ENCODE data around the gene TLE6.

The TLE6 gene

GRCh38 chr19:2945575-2946184 lies 31.7 kb upstream of the TLE6 start:
- H3K4me3 ChIP-seq (ENCODE audit: low read depth, low read length), result peak overlapping the region; percentile 94
- ChIA-PET CTCF (no interaction called here), POLR2A (no interaction called here)
- DNase-seq (ENCODE audit: low read depth, low spot score), result no peak
- TF ChIP-seq CTCF (IDR thresholded peaks at IDR 0.05; ENCODE audit: insufficient read depth, low read length, missing control alignments), result no peak

- DNase-seq (ENCODE audit: low read depth, low spot score), result no peak
- peak overlapping the region; percentile 94 for H3K4me3 ChIP-seq (ENCODE audit: low read depth, low read length)
- ChIA-PET CTCF (interaction anchor here (1.0 to 10.5 kb wide), 21 partner anchors 7 to 302 kb away, joined by 3 to 127 read pairs (median 5); partner anchors contain the start of gene TLE6), POLR2A (interaction anchor here (0.9 to 1.3 kb wide), 4 partner anchors 10 to 234 kb away, joined by 3 to 4 read pairs (median 4); no protein-coding TSS in a partner anchor)
- no peak for TF ChIP-seq CTCF (IDR thresholded peaks at IDR 0.05; ENCODE audit: insufficient read depth, low read length, missing control alignments)
Observed at GRCh38 chr19:2949939-2950285, 27.5 kb upstream of the TLE6 start.

GRCh38 chr19:2950286-2951124 lies 26.9 kb upstream of the TLE6 start:
- ChIA-PET CTCF (interaction anchor here (0.6 to 10.5 kb wide), 39 partner anchors 8 to 534 kb away, joined by 3 to 127 read pairs (median 5); partner anchors contain the start of genes TLE5 and TLE6), POLR2A (interaction anchor here (0.6 to 1.3 kb wide), 12 partner anchors 9 to 234 kb away, joined by 3 to 5 read pairs (median 4); no protein-coding TSS in a partner anchor)
- DNase-seq (ENCODE audit: low read depth, low spot score), result peak; percentile 95
- H3K4me3 ChIP-seq (ENCODE audit: low read depth, low read length), result peak overlapping the region; percentile 94
- no peak for TF ChIP-seq CTCF (IDR thresholded peaks at IDR 0.05; ENCODE audit: insufficient read depth, low read length, missing control alignments)

GRCh38 chr19:2952953-2953481 lies 24.3 kb upstream of the TLE6 start:
- POLR2A ChIA-PET, result no interaction called here
- no peak overlapping the region for H3K4me3 ChIP-seq (ENCODE audit: low read depth, low read length)
- DNase-seq (ENCODE audit: low read depth, low spot score), result no peak

GRCh38 chr19:2957160-2957559 lies 20.2 kb upstream of the TLE6 start:
- H3K4me3 ChIP-seq (ENCODE audit: low read depth, low read length), result no peak overlapping the region
- TF ChIP-seq CTCF (IDR thresholded peaks at IDR 0.05; ENCODE audit: insufficient read depth, low read length, missing control alignments), result no peak
- DNase-seq (ENCODE audit: low read depth, low spot score), result no peak
- ChIA-PET POLR2A (interaction anchor here (0.6 kb wide), 1 partner anchor 348 kb away, joined by 4 read pairs; no protein-coding TSS in a partner anchor), CTCF (interaction anchor here (0.8 to 10.5 kb wide), 13 partner anchors 10 to 207 kb away, joined by 3 to 127 read pairs (median 4); no protein-coding TSS in a partner anchor)

More at GRCh38 chr19:2952953-2953481, 24.3 kb upstream of the TLE6 start:
- no peak for TF ChIP-seq CTCF (IDR thresholded peaks at IDR 0.05; ENCODE audit: insufficient read depth, low read length, missing control alignments)
- CTCF ChIA-PET, result interaction anchor here (1.0 to 10.5 kb wide), 12 partner anchors 9 to 258 kb away, joined by 3 to 127 read pairs (median 6); no protein-coding TSS in a partner anchor

Measured in AG04449 (cell line).